ENCODE data around the gene KRT75. TPM values are rescaled to one million over a fixed set of nuclear protein-coding genes. Genes with fewer than 3 reads are reported as not detected.

The KRT75 gene
- total and polyA plus RNA-seq, 2 donors (not counting 3 experiments of a cell fraction or from before 2014, with no cell fraction given): not detected

DNA sequence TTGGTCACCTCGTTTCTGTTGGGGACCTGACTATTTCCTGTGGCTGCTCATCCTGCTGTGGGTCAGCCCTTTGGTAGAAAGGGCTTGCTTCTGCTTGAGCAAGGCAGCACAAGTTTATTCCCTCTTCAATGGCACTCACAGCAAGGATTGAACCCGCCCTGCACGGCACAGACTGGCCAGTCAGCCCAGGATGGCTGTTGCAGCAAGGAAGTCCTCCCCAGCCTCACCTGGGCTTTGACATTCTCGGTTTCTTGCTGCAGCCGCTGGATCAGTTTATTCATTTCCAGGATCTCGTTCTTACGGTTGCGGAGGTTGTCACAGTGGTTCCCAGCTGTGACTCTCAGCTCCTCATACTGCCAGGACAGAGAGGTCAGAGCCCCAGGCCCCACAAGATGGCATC is 37.5 kb downstream of the KRT75 start:
- ChIA-PET CTCF (interaction anchor here (1.1 to 3.9 kb wide), 4 partner anchors 44 to 483 kb away, joined by 3 to 11 read pairs (median 4); no protein-coding TSS in a partner anchor), POLR2A (no interaction called here)
- Histone ChIP-seq H3K27me3 (ENCODE audit: control insufficient read depth in 2 of 2, insufficient read depth in 2 of 2, low read length in 2 of 2) (no peaks in the 10 kb centered on the region), H3K4me2 (ENCODE audit: insufficient read depth, low read length) (no peak overlapping the region), H3K36me3 (ENCODE audit: control insufficient read depth in 2 of 2, extremely low read depth in 1 of 2, insufficient read depth in 2 of 2, low read length in 2 of 2) (no peaks in the 10 kb centered on the region), H3K9me3 (replicated peaks; ENCODE audit: control insufficient read depth, insufficient read depth, low read length) (no peaks in the 10 kb centered on the region), H3K27ac (ENCODE audit: insufficient read depth, low read depth, low read length) (no peak overlapping the region), H3K9me1 (replicated peaks; ENCODE audit: control insufficient read depth, extremely low read depth, insufficient read depth, low read length) (no peaks in the 10 kb centered on the region), H3K79me2 (ENCODE audit: control insufficient read depth, insufficient read depth, low read length) (no peaks in the 10 kb centered on the region), H3K9ac (replicated peaks; ENCODE audit: extremely low read depth, insufficient read depth, low read length) (no peak overlapping the region), H4K20me1 (replicated peaks; ENCODE audit: control insufficient read depth, extremely low read depth, insufficient read depth, low read length) (no peaks in the 10 kb centered on the region), H2AFZ (ENCODE audit: low read depth, low read length) (no peak overlapping the region), H3K4me3 (replicated peaks in 1 of 3; ENCODE audit: insufficient read depth in 1 of 3, low read depth in 1 of 3, low read length in 3 of 3) (no peak overlapping the region), H3K4me1 (ENCODE audit: control insufficient read depth, extremely low read depth, insufficient read depth, low read length) (no peaks in the 10 kb centered on the region)
- no peak for DNase-seq (ENCODE audit: low read depth, low spot score)
- no peak for FAIRE-seq
- no TSS peak for BruUV-seq (replicated peaks)
- dilution Hi-C loops (cut with MboI; ENCODE audit: extremely low pct_ligation_motif_present, low sequenced_read_pairs): no loop called here
- TF ChIP-seq, protein P1, sequence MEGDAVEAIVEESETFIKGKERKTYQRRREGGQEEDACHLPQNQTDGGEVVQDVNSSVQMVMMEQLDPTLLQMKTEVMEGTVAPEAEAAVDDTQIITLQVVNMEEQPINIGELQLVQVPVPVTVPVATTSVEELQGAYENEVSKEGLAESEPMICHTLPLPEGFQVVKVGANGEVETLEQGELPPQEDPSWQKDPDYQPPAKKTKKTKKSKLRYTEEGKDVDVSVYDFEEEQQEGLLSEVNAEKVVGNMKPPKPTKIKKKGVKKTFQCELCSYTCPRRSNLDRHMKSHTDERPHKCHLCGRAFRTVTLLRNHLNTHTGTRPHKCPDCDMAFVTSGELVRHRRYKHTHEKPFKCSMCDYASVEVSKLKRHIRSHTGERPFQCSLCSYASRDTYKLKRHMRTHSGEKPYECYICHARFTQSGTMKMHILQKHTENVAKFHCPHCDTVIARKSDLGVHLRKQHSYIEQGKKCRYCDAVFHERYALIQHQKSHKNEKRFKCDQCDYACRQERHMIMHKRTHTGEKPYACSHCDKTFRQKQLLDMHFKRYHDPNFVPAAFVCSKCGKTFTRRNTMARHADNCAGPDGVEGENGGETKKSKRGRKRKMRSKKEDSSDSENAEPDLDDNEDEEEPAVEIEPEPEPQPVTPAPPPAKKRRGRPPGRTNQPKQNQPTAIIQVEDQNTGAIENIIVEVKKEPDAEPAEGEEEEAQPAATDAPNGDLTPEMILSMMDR (IDR thresholded peaks at IDR 0.05; ENCODE audit: extremely low read depth in 1 of 2, insufficient read depth in 1 of 2, low read depth in 1 of 2, low read length in 2 of 2): no peak
- no peak for TF ChIP-seq FOS (IDR thresholded peaks at IDR 0.05; ENCODE audit: borderline replicate concordance, insufficient read depth, low read length)
- TF ChIP-seq GATA2 (IDR thresholded peaks at IDR 0.05; ENCODE audit: insufficient read depth, insufficient read length, low read depth, low read length): no peak
- intact Hi-C loops (cut with micrococcal nuclease): no loop called here

DNA sequence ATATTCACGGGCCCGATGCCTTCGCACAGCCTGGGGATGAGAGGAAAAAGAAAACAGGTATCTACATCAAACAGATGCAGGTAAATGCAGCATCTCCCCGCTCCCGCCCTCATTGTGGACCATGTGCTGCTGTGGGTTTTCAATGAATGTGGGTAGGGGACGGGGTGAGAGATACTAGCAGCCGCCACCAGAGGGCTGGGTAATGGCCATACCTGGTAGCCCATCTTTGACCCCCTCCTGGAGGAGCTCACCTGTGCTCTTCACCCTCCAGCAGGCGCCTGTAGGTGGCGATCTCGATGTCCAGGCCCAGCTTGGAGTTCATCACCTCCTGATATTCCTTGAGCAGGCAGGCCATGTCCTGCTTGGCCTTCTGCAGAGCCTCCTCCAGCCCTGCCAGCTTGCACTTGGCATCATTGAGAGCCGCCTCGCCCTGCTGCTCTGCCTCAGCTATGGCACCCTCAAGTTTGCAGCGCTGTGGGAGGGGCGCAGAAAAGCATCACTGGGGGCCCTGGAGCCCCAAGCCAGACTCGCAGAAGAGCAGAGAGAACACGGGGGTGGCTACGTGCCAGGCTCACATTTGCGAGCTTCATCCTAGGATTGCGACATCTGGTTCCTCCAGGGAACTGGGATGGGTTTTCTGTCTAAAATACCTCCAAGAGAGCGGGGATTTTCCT is 38.3 kb downstream of the KRT75 start:
- Histone ChIP-seq H3K36me3 (ENCODE audit: control insufficient read depth in 2 of 2, extremely low read depth in 1 of 2, insufficient read depth in 2 of 2, low read length in 2 of 2) (no peaks in the 10 kb centered on the region), H3K9me1 (replicated peaks; ENCODE audit: control insufficient read depth, extremely low read depth, insufficient read depth, low read length) (no peaks in the 10 kb centered on the region), H3K9ac (replicated peaks; ENCODE audit: extremely low read depth, insufficient read depth, low read length) (no peak overlapping the region), H3K4me3 (replicated peaks in 1 of 3; ENCODE audit: insufficient read depth in 1 of 3, low read depth in 1 of 3, low read length in 3 of 3) (no peak overlapping the region), H3K27me3 (ENCODE audit: control insufficient read depth in 2 of 2, insufficient read depth in 2 of 2, low read length in 2 of 2) (no peaks in the 10 kb centered on the region), H3K9me3 (replicated peaks; ENCODE audit: control insufficient read depth, insufficient read depth, low read length) (no peaks in the 10 kb centered on the region), H3K27ac (ENCODE audit: insufficient read depth, low read depth, low read length) (no peak overlapping the region), H4K20me1 (replicated peaks; ENCODE audit: control insufficient read depth, extremely low read depth, insufficient read depth, low read length) (no peaks in the 10 kb centered on the region), H3K4me1 (ENCODE audit: control insufficient read depth, extremely low read depth, insufficient read depth, low read length) (no peaks in the 10 kb centered on the region), H3K79me2 (ENCODE audit: control insufficient read depth, insufficient read depth, low read length) (no peaks in the 10 kb centered on the region), H2AFZ (ENCODE audit: low read depth, low read length) (no peak overlapping the region), H3K4me2 (ENCODE audit: insufficient read depth, low read length) (no peak overlapping the region)
- no TSS peak for BruUV-seq (replicated peaks)
- DNase-seq (ENCODE audit: low read depth, low spot score) (no peak), FAIRE-seq (no peak)
- CTCF ChIA-PET: interaction anchor here (0.9 to 3.9 kb wide), 5 partner anchors 45 to 484 kb away, joined by 3 to 11 read pairs (median 3); no protein-coding TSS in a partner anchor
- intact Hi-C loops (cut with micrococcal nuclease): no loop called here
- dilution Hi-C loops (cut with MboI; ENCODE audit: extremely low pct_ligation_motif_present, low sequenced_read_pairs): no loop called here
- POLR2A ChIA-PET: no interaction called here
- TF ChIP-seq, protein P2, sequence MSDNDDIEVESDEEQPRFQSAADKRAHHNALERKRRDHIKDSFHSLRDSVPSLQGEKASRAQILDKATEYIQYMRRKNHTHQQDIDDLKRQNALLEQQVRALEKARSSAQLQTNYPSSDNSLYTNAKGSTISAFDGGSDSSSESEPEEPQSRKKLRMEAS (IDR thresholded peaks at IDR 0.05; ENCODE audit: insufficient read depth, insufficient read length): no peak
- TF ChIP-seq MYC (IDR thresholded peaks at IDR 0.05; ENCODE audit: low read depth, low read length) (no peak), POLR2AphosphoS5 (IDR thresholded peaks at IDR 0.05; ENCODE audit: insufficient read depth, low read depth, low read length) (no peak), FOS (IDR thresholded peaks at IDR 0.05; ENCODE audit: borderline replicate concordance, insufficient read depth, low read length) (no peak), GATA2 (IDR thresholded peaks at IDR 0.05; ENCODE audit: insufficient read depth, insufficient read length, low read depth, low read length) (no peak), JUN (IDR thresholded peaks at IDR 0.05; ENCODE audit: borderline replicate concordance, insufficient read depth, insufficient read length, low read depth) (no peak)
- TF ChIP-seq, protein P1 (IDR thresholded peaks at IDR 0.05; ENCODE audit: extremely low read depth in 1 of 2, insufficient read depth in 1 of 2, low read depth in 1 of 2, low read length in 2 of 2): peak in 1 of 2 donors; percentile 7

Measured in endothelial cell of umbilical vein (primary cell).